ENCODE measurements around the gene LGALS8. TPM values are rescaled to one million over a fixed set of nuclear protein-coding genes. Genes with fewer than 3 reads are reported as not detected.

The LGALS8 gene
- total RNA-seq, 1 donor from 2014 or later, result 42.4 TPM

- no peak for TF ChIP-seq CTCF (conservative IDR thresholded peaks at IDR 0.05)
- H3K36me3 Mint-ChIP-seq, result peaks cover 24% of the 10 kb centered on the region
- DNase-seq (ENCODE audit: extremely low spot score, unreplicated experiment), result no peak
- H3K4me1 Mint-ChIP-seq (ENCODE audit: unreplicated experiment), result no peaks in the 10 kb centered on the region
- no peak overlapping the region for H3K27ac Mint-ChIP-seq
- H3K4me3 Mint-ChIP-seq, result no peak overlapping the region
- no peaks in the 10 kb centered on the region for H3K9me3 Mint-ChIP-seq
- H3K27me3 Mint-ChIP-seq, result no peaks in the 10 kb centered on the region
Measured at GRCh38 chr1:236589531-236589930, 65.7 kb downstream of the LGALS8 start.

GRCh38 chr1:236590553-236591150 lies 66.9 kb downstream of the LGALS8 start:
- DNase-seq (ENCODE audit: extremely low spot score, unreplicated experiment), result no peak
- Mint-ChIP-seq H3K4me3 (no peak overlapping the region), H3K4me1 (ENCODE audit: unreplicated experiment) (no peaks in the 10 kb centered on the region), H3K27me3 (no peaks in the 10 kb centered on the region), H3K36me3 (peaks cover 24% of the 10 kb centered on the region), H3K9me3 (no peaks in the 10 kb centered on the region), H3K27ac (no peak overlapping the region)
- TF ChIP-seq CTCF (conservative IDR thresholded peaks at IDR 0.05), result no peak

- no peak for DNase-seq (ENCODE audit: extremely low spot score, unreplicated experiment)
- no peak for TF ChIP-seq CTCF (conservative IDR thresholded peaks at IDR 0.05)
- no peaks in the 10 kb centered on the region for H3K9me3 Mint-ChIP-seq
- peaks cover 6% of the 10 kb centered on the region for H3K36me3 Mint-ChIP-seq
- H3K27ac Mint-ChIP-seq, result no peak overlapping the region
- peaks cover 14% of the 10 kb centered on the region for H3K4me1 Mint-ChIP-seq (ENCODE audit: unreplicated experiment)
- no peak overlapping the region for H3K4me3 Mint-ChIP-seq
- H3K27me3 Mint-ChIP-seq, result no peaks in the 10 kb centered on the region
Measured at GRCh38 chr1:236602171-236602570, 78.4 kb downstream of the LGALS8 start.

Other genes with a start within 250 kb of the LGALS8 start
- 33.0 and 43.5 TPM in 2 replicates for gene ERO1B, start 242.0 kb upstream of the LGALS8 start, total RNA-seq (ENCODE audit: low replicate concordance)
- 14.8 and 39.9 TPM in 2 replicates for gene EDARADD, start 129.7 kb upstream of the LGALS8 start, total RNA-seq (ENCODE audit: low replicate concordance)
- gene HEATR1, start 80.5 kb downstream of the LGALS8 start, total RNA-seq (ENCODE audit: low replicate concordance), result 43.5 and 51.5 TPM in 2 replicates
- 0.21 and 2.4 TPM in 2 replicates for gene ACTN2, start 162.5 kb downstream of the LGALS8 start, total RNA-seq (ENCODE audit: low replicate concordance)